Mammary epithelial cell (primary cell): Measurements from ENCODE around the gene ZNF185.

Source experiments
- CTCF ChIP-seq, 2 donors: IDR thresholded peaks in 1 of 2; conservative IDR thresholded peaks in 1 of 2; 2 replicates each; pipeline ENCODE4 v1.5.1; 2011 to 2012; ENCODE audit warnings: inconsistent platforms in 2 of 2, low read length in 2 of 2, mild to moderate bottlenecking in 2 of 2, control low read depth in 1 of 2, low read depth in 1 of 2; ENCODE audit not compliant: insufficient read depth in 1 of 2; ENCODE audit errors: extremely low read depth in 1 of 2
- EZH2 ChIP-seq: IDR thresholded peaks from 2 replicates; pipeline ENCODE4 v1.6.1; 2012; ENCODE audit warnings: low read length, inconsistent platforms, borderline replicate concordance

GRCh38 chrX:152896450-152896849, 1.4 kb upstream of the ZNF185 start:
- TF ChIP-seq CTCF (conservative IDR thresholded peaks at IDR 0.05 in 1 of 2, IDR thresholded peaks at IDR 0.05 in 1 of 2; ENCODE audit: extremely low read depth in 1 of 2, insufficient read depth in 1 of 2, low read depth in 1 of 2, low read length in 2 of 2) (no peak), EZH2 (no peak)
